Mucosa of rectum (tissue), 2 donors: ENCODE results near the gene AHCYL2.

Source experiments
- H3K27ac ChIP-seq, 2 donors: one replicate each; pipeline ENCODE4 v1.7.0; 2013; ENCODE audit warnings: inconsistent platforms in 2 of 2, low read depth in 2 of 2, low read length in 2 of 2
- H3K27me3 ChIP-seq, 2 donors: one replicate each; pipeline ENCODE4 v1.7.0; 2013; ENCODE audit warnings: low read length in 2 of 2; ENCODE audit not compliant: control insufficient read depth in 2 of 2, insufficient read depth in 2 of 2
- H3K36me3 ChIP-seq, 2 donors: one replicate each; pipeline ENCODE4 v1.7.0; 2013; ENCODE audit warnings: low read length in 2 of 2; ENCODE audit not compliant: control insufficient read depth in 2 of 2, insufficient read depth in 2 of 2
- H3K4me1 ChIP-seq, 2 donors: one replicate each; pipeline ENCODE4 v1.7.0; 2013; ENCODE audit warnings: low read length in 2 of 2, mild to moderate bottlenecking in 1 of 2; ENCODE audit not compliant: control insufficient read depth in 2 of 2, insufficient read depth in 2 of 2
- H3K4me3 ChIP-seq, 2 donors: one replicate each; pipeline ENCODE4 v1.7.0; 2013; ENCODE audit warnings: low read length in 2 of 2
- H3K9ac ChIP-seq, 2 donors: one replicate each; pipeline ENCODE4 v1.7.0; 2013; ENCODE audit warnings: low read length in 2 of 2, low read depth in 1 of 2, mild to moderate bottlenecking in 1 of 2
- H3K9me3 ChIP-seq, 2 donors: one replicate each; pipeline ENCODE4 v1.7.0; 2013; ENCODE audit warnings: low read length in 2 of 2; ENCODE audit not compliant: control insufficient read depth in 2 of 2
- donor health status: healthy.
- donor health status: Normal muscosa, but diverticular disease.

Gene AHCYL2

GRCh38 chr7:129313282-129313681 is 88.5 kb downstream of the AHCYL2 start:
- H3K27me3 ChIP-seq, result no peaks in the 10 kb centered on the region
- H3K4me1 ChIP-seq, result no peaks in the 10 kb centered on the region
- no peak overlapping the region for H3K9ac ChIP-seq
- H3K4me3 ChIP-seq, result no peak overlapping the region
- H3K27ac ChIP-seq, result no peak overlapping the region
- no peaks in the 10 kb centered on the region for H3K9me3 ChIP-seq
- H3K36me3 ChIP-seq, result no peaks in the 10 kb centered on the region

GRCh38 chr7:129315960-129316359 is 91.1 kb downstream of the AHCYL2 start:
- no peak overlapping the region for H3K4me3 ChIP-seq
- H3K9me3 ChIP-seq, result no peaks in the 10 kb centered on the region
- H3K27ac ChIP-seq, result no peak overlapping the region
- no peaks in the 10 kb centered on the region for H3K27me3 ChIP-seq
- H3K4me1 ChIP-seq, result no peaks in the 10 kb centered on the region
- no peak overlapping the region for H3K9ac ChIP-seq
- H3K36me3 ChIP-seq, result no peaks in the 10 kb centered on the region

- Histone ChIP-seq H3K27me3 (no peaks in the 10 kb centered on the region), H3K4me1 (no peaks in the 10 kb centered on the region), H3K4me3 (no peak overlapping the region), H3K36me3 (no peaks in the 10 kb centered on the region), H3K9ac (no peak overlapping the region), H3K27ac (no peak overlapping the region), H3K9me3 (no peaks in the 10 kb centered on the region)
These were observed 92.6 kb downstream of the AHCYL2 start for GRCh38 chr7:129317450-129317849.

GRCh38 chr7:129327076-129327475 is 102.2 kb downstream of the AHCYL2 start:
- peaks cover 0 to 3% of the 10 kb centered on the region in 2 donors for H3K9me3 ChIP-seq

GRCh38 chr7:129332254-129333035 is 107.6 kb downstream of the AHCYL2 start:
- Histone ChIP-seq H3K9me3 (no peaks in the 10 kb centered on the region), H3K27ac (no peak overlapping the region), H3K4me3 (no peak overlapping the region), H3K4me1 (no peaks in the 10 kb centered on the region), H3K36me3 (no peaks in the 10 kb centered on the region), H3K27me3 (no peaks in the 10 kb centered on the region), H3K9ac (no peak overlapping the region)

More at GRCh38 chr7:129327076-129327475, 102.2 kb downstream of the AHCYL2 start:
- H3K9ac ChIP-seq, result no peak overlapping the region
- H3K27ac ChIP-seq, result no peak overlapping the region
- no peaks in the 10 kb centered on the region for H3K4me1 ChIP-seq
- H3K4me3 ChIP-seq, result no peak overlapping the region
- H3K27me3 ChIP-seq, result no peaks in the 10 kb centered on the region
- H3K36me3 ChIP-seq, result no peaks in the 10 kb centered on the region

- Histone ChIP-seq H3K4me3 (no peak overlapping the region), H3K9me3 (no peaks in the 10 kb centered on the region), H3K27me3 (no peaks in the 10 kb centered on the region), H3K9ac (no peak overlapping the region), H3K4me1 (no peaks in the 10 kb centered on the region), H3K27ac (no peak overlapping the region), H3K36me3 (no peaks in the 10 kb centered on the region)
These were observed 109.6 kb downstream of the AHCYL2 start for GRCh38 chr7:129334473-129334872.

GRCh38 chr7:129338450-129338849 is 113.6 kb downstream of the AHCYL2 start:
- Histone ChIP-seq H3K27ac (no peak overlapping the region), H3K9me3 (no peaks in the 10 kb centered on the region), H3K4me1 (peaks cover 14 to 18% of the 10 kb centered on the region in 2 donors), H3K4me3 (no peak overlapping the region), H3K36me3 (no peaks in the 10 kb centered on the region), H3K9ac (no peak overlapping the region), H3K27me3 (no peaks in the 10 kb centered on the region)

- H3K36me3 ChIP-seq, result no peaks in the 10 kb centered on the region
- H3K27ac ChIP-seq, result peak overlapping the region in 1 of 2 donors; percentile 52
- peak overlapping the region in 1 of 2 donors; percentile 15 for H3K4me3 ChIP-seq
- peaks cover 14 to 20% of the 10 kb centered on the region in 2 donors for H3K4me1 ChIP-seq
- H3K9me3 ChIP-seq, result no peaks in the 10 kb centered on the region
- no peak overlapping the region for H3K9ac ChIP-seq
- H3K27me3 ChIP-seq, result no peaks in the 10 kb centered on the region
These were observed 116.4 kb downstream of the AHCYL2 start for GRCh38 chr7:129341212-129341611.

- peak overlapping the region; percentile 35 to 52 for H3K27ac ChIP-seq
- no peaks in the 10 kb centered on the region for H3K36me3 ChIP-seq
These were observed 117.3 kb downstream of the AHCYL2 start for GRCh38 chr7:129341816-129342806.

More at GRCh38 chr7:129341816-129342806, 117.3 kb downstream of the AHCYL2 start:
- H3K4me3 ChIP-seq, result peak overlapping the region; percentile 15 to 38
- H3K9ac ChIP-seq, result no peak overlapping the region
- H3K4me1 ChIP-seq, result peaks cover 14 to 20% of the 10 kb centered on the region in 2 donors
- H3K27me3 ChIP-seq, result no peaks in the 10 kb centered on the region
- no peaks in the 10 kb centered on the region for H3K9me3 ChIP-seq
